ENCODE measurements around the gene TAAR1. TPM values are rescaled to one million over a fixed set of nuclear protein-coding genes. Genes with fewer than 3 reads are reported as not detected.
"Not testable (repeated sequence)": the region's sequence is repeated elsewhere in the genome, so short reads cannot be mapped to it uniquely, and the experiment has no call there.

The TAAR1 gene
- total RNA-seq, 4 donors from 2014 or later, result not detected

GRCh38 chr6:132661906-132662305 lies 2.9 kb upstream of the TAAR1 start:
- Histone ChIP-seq H3K4me3 (no peak overlapping the region), H3K27me3 (no peaks in the 10 kb centered on the region), H3K4me1 (no peaks in the 10 kb centered on the region), H3K9me3 (no peaks in the 10 kb centered on the region), H3K36me3 (no peaks in the 10 kb centered on the region), H3K27ac (no peak overlapping the region)
- no peak for DNase-seq
- TF ChIP-seq POLR2A (IDR thresholded peaks at IDR 0.05), result no peak
- TF ChIP-seq CTCF (IDR thresholded peaks at IDR 0.05), result no peak

- no peaks in the 10 kb centered on the region for H3K4me1 ChIP-seq
- TF ChIP-seq CTCF (IDR thresholded peaks at IDR 0.05) (no peak), POLR2A (IDR thresholded peaks at IDR 0.05) (no peak)
- no peak overlapping the region for H3K27ac ChIP-seq
- no peaks in the 10 kb centered on the region for H3K9me3 ChIP-seq
- DNase-seq, result no peak
- no peaks in the 10 kb centered on the region for H3K36me3 ChIP-seq
- H3K4me3 ChIP-seq, result no peak overlapping the region
- no peaks in the 10 kb centered on the region for H3K27me3 ChIP-seq
Observed at GRCh38 chr6:132651062-132651461, 7.9 kb downstream of the TAAR1 start.

GRCh38 chr6:132650429-132650828 lies 8.6 kb downstream of the TAAR1 start:
- H3K36me3 ChIP-seq, result no peaks in the 10 kb centered on the region
- no peaks in the 10 kb centered on the region for H3K9me3 ChIP-seq
- no peak for TF ChIP-seq POLR2A (IDR thresholded peaks at IDR 0.05)
- no peak for TF ChIP-seq CTCF (IDR thresholded peaks at IDR 0.05)
- no peak overlapping the region for H3K27ac ChIP-seq
- DNase-seq, result no peak
- no peaks in the 10 kb centered on the region for H3K27me3 ChIP-seq
- H3K4me1 ChIP-seq, result no peaks in the 10 kb centered on the region
- no peak overlapping the region for H3K4me3 ChIP-seq

GRCh38 chr6:132648828-132649227 lies 10.2 kb downstream of the TAAR1 start:
- Histone ChIP-seq H3K9me3 (no peaks in the 10 kb centered on the region), H3K27me3 (no peaks in the 10 kb centered on the region), H3K4me1 (no peaks in the 10 kb centered on the region), H3K27ac (no peak overlapping the region), H3K4me3 (no peak overlapping the region), H3K36me3 (no peaks in the 10 kb centered on the region)
- TF ChIP-seq POLR2A (IDR thresholded peaks at IDR 0.05) (no peak), CTCF (IDR thresholded peaks at IDR 0.05) (no peak)
- no peak for DNase-seq

- peak overlapping the region in 1 of 4 donors; percentile 8 for H3K27ac ChIP-seq
- no peaks in the 10 kb centered on the region for H3K36me3 ChIP-seq
- TF ChIP-seq CTCF (IDR thresholded peaks at IDR 0.05) (no peak), POLR2A (IDR thresholded peaks at IDR 0.05) (no peak)
Observed at GRCh38 chr6:132648356-132648755, 10.6 kb downstream of the TAAR1 start.

GRCh38 chr6:132643547-132643946 lies 15.4 kb downstream of the TAAR1 start:
- no peak for DNase-seq
- H3K27ac ChIP-seq, result no peak overlapping the region
- no peaks in the 10 kb centered on the region for H3K27me3 ChIP-seq
- H3K4me3 ChIP-seq, result no peak overlapping the region
- H3K9me3 ChIP-seq, result no peaks in the 10 kb centered on the region
- no peaks in the 10 kb centered on the region for H3K36me3 ChIP-seq
- H3K4me1 ChIP-seq, result no peaks in the 10 kb centered on the region
- TF ChIP-seq POLR2A (IDR thresholded peaks at IDR 0.05), result no peak
- no peak for TF ChIP-seq CTCF (IDR thresholded peaks at IDR 0.05)

More at GRCh38 chr6:132648356-132648755, 10.6 kb downstream of the TAAR1 start:
- Histone ChIP-seq H3K4me1 (no peaks in the 10 kb centered on the region), H3K27me3 (no peaks in the 10 kb centered on the region), H3K4me3 (no peak overlapping the region), H3K9me3 (no peaks in the 10 kb centered on the region)
- DNase-seq, result no peak

GRCh38 chr6:132637135-132637534 lies 21.8 kb downstream of the TAAR1 start:
- not testable (repeated sequence) for H3K36me3 ChIP-seq, H3K4me1 ChIP-seq, H3K4me3 ChIP-seq, H3K27ac ChIP-seq, DNase-seq, H3K9me3 ChIP-seq, H3K27me3 ChIP-seq

GRCh38 chr6:132635906-132636305 lies 23.1 kb downstream of the TAAR1 start:
- not testable (repeated sequence) for H3K27ac ChIP-seq, H3K27me3 ChIP-seq, DNase-seq, H3K36me3 ChIP-seq, H3K9me3 ChIP-seq, H3K4me3 ChIP-seq, H3K4me1 ChIP-seq

- H3K27ac ChIP-seq, H3K9me3 ChIP-seq, H3K36me3 ChIP-seq, DNase-seq, H3K4me3 ChIP-seq, H3K4me1 ChIP-seq, H3K27me3 ChIP-seq: not testable (repeated sequence)
Observed at GRCh38 chr6:132635288-132635687, 23.7 kb downstream of the TAAR1 start.

Data from Peyer's patch (tissue), 4 donors.